Measurements from ENCODE around the gene PCDHGB4. TPM values are rescaled to one million over a fixed set of nuclear protein-coding genes. Genes with fewer than 3 reads are reported as not detected.

The PCDHGB4 gene
- total RNA-seq, 1 donor from 2014 or later, result 3.7 TPM

GRCh38 chr5:141412854-141413539, 25.5 kb downstream of the PCDHGB4 start, which contains the start of gene PCDHGA10:
Gene PCDHGA10, plus strand, starts transcription at chr5:141412987. Its CDS starts 189 bp downstream, at chr5:141413176.

GRCh38 chr5:141417494-141418172, 30.1 kb downstream of the PCDHGB4 start, which contains the start of gene PCDHGB7:
Gene PCDHGB7, plus strand, starts transcription at chr5:141417677. Its CDS starts 183 bp downstream, at chr5:141417860.

DNA sequence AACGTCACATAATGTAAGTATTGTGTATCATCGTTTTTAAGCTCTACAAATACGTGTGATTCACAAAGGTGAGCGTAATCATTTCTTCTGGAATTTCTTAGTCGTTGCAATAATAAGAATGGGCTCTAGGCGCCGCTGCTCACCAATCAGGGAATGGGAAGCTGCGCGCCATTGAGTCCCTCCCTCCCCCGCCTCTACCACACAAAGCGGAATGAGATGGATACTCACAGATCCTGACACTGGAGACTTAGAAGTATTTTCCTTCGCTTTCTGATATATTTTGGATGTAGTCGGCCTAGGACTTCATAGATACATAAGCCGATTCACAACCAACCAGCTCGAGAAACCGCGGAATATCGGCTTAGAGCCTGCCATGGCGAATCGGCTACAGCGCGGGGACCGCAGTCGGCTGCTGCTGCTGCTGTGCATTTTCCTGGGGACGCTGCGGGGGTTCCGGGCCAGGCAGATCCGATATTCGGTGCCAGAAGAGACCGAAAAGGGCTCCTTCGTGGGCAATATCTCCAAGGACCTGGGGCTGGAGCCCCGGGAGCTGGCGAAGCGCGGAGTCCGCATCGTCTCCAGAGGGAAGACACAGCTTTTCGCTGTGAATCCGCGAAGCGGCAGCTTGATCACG, 33.5 kb downstream of the PCDHGB4 start, which contains the start of gene PCDHGA11:
Gene PCDHGA11 (plus strand): TSS at position 197 of the 634 bp plus-strand sequence. CDS start 177 bp downstream, at position 374.

DNA sequence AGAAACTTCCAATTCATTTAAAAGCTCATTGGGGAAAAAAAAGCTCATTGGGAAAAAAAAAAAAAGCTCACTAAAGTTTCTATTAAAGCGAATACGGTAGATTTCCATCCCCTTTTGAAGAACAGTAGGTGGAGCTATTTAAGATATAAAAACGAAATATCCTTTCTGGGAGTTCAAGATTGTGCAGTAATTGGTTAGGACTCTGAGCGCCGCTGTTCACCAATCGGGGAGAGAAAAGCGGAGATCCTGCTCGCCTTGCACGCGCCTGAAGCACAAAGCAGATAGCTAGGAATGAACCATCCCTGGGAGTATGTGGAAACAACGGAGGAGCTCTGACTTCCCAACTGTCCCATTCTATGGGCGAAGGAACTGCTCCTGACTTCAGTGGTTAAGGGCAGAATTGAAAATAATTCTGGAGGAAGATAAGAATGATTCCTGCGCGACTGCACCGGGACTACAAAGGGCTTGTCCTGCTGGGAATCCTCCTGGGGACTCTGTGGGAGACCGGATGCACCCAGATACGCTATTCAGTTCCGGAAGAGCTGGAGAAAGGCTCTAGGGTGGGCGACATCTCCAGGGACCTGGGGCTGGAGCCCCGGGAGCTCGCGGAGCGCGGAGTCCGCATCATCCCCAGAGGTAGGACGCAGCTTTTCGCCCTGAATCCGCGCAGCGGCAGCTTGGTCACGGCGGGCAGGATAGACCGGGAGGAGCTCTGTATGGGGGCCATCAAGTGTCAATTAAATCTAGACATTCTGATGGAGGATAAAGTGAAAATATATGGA, 43.0 kb downstream of the PCDHGB4 start, which contains the start of gene PCDHGA12:
Gene PCDHGA12 (plus strand): TSS at position 176 of the 782 bp plus-strand sequence. CDS start 253 bp downstream, at position 429.

Other genes starting within 250 kb of the PCDHGB4 start
- gene PCDHB6, start 237.6 kb upstream of the PCDHGB4 start, total RNA-seq, result 0.64 TPM in 1 of 2 replicates, not detected in the other
- gene PCDHB7, start 215.1 kb upstream of the PCDHGB4 start, total RNA-seq, result under 0.01 and 1.9 TPM in 2 replicates
- gene PCDHB8, start 209.9 kb upstream of the PCDHGB4 start, total RNA-seq, result not detected in 2 replicates
- gene PCDHB16, start 205.3 kb upstream of the PCDHGB4 start, total RNA-seq, result 0.08 and 0.13 TPM in 2 replicates
- 0.08 TPM in 1 of 2 replicates, not detected in the other for gene PCDHB9, start 200.5 kb upstream of the PCDHGB4 start, total RNA-seq
- gene PCDHB10, start 195.3 kb upstream of the PCDHGB4 start, total RNA-seq, result 0.13 and 0.24 TPM in 2 replicates
- 0.13 and 1.7 TPM in 2 replicates for gene PCDHB11, start 188.1 kb upstream of the PCDHGB4 start, total RNA-seq
- gene PCDHB12, start 179.0 kb upstream of the PCDHGB4 start, total RNA-seq, result 0.08 TPM in 1 of 2 replicates, not detected in the other
- 0.26 and 1.0 TPM in 2 replicates for gene PCDHB13, start 173.8 kb upstream of the PCDHGB4 start, total RNA-seq
- gene PCDHB14, start 164.4 kb upstream of the PCDHGB4 start, total RNA-seq, result 1.4 TPM in 1 of 2 replicates, not detected in the other
- gene PCDHB15, start 142.3 kb upstream of the PCDHGB4 start, total RNA-seq, result under 0.01 and 0.48 TPM in 2 replicates
- not detected in 2 replicates for gene SLC25A2, start 83.6 kb upstream of the PCDHGB4 start, total RNA-seq
- gene TAF7, start 66.9 kb upstream of the PCDHGB4 start, total RNA-seq, result 45.3 and 69.6 TPM in 2 replicates
- 0.13 and 0.64 TPM in 2 replicates for gene PCDHGA1, start 57.2 kb upstream of the PCDHGB4 start, total RNA-seq
- gene PCDHGA2, start 48.9 kb upstream of the PCDHGB4 start, total RNA-seq, result 0.39 and 3.8 TPM in 2 replicates
- gene PCDHGA3, start 43.9 kb upstream of the PCDHGB4 start, total RNA-seq, result 0.65 and 0.72 TPM in 2 replicates
- gene PCDHGB1, start 37.6 kb upstream of the PCDHGB4 start, total RNA-seq, result 0.39 and 2.2 TPM in 2 replicates
- 0.78 and 6.0 TPM in 2 replicates for gene PCDHGA4, start 32.7 kb upstream of the PCDHGB4 start, total RNA-seq
- 0.39 and 3.0 TPM in 2 replicates for gene PCDHGB2, start 27.7 kb upstream of the PCDHGB4 start, total RNA-seq
- gene PCDHGA5, start 23.5 kb upstream of the PCDHGB4 start, total RNA-seq, result 0.13 and 1.3 TPM in 2 replicates
- gene PCDHGB3, start 17.5 kb upstream of the PCDHGB4 start, total RNA-seq, result 0.39 and 6.1 TPM in 2 replicates
- 1.0 and 3.0 TPM in 2 replicates for gene PCDHGA6, start 13.8 kb upstream of the PCDHGB4 start, total RNA-seq
- gene PCDHGA7, start 5.0 kb upstream of the PCDHGB4 start, total RNA-seq, result 0.65 and 4.0 TPM in 2 replicates
- 0.65 and 1.2 TPM in 2 replicates for gene PCDHGA8, start 4.9 kb downstream of the PCDHGB4 start, total RNA-seq
- 7.6 and 13.0 TPM in 2 replicates for gene PCDHGB5, start 10.2 kb downstream of the PCDHGB4 start, total RNA-seq
- gene PCDHGA9, start 15.1 kb downstream of the PCDHGB4 start, total RNA-seq, result 1.4 and 7.8 TPM in 2 replicates
- 1.2 and 5.7 TPM in 2 replicates for gene PCDHGB6, start 20.3 kb downstream of the PCDHGB4 start, total RNA-seq
- 3.4 and 11.8 TPM in 2 replicates for gene PCDHGA10, start 25.3 kb downstream of the PCDHGB4 start, total RNA-seq
- 7.2 and 23.6 TPM in 2 replicates for gene PCDHGB7, start 30.0 kb downstream of the PCDHGB4 start, total RNA-seq
- 5.9 and 13.7 TPM in 2 replicates for gene PCDHGA11, start 33.4 kb downstream of the PCDHGB4 start, total RNA-seq
- 10.2 and 17.4 TPM in 2 replicates for gene PCDHGA12, start 42.8 kb downstream of the PCDHGB4 start, total RNA-seq
- gene PCDHGC3, start 88.3 kb downstream of the PCDHGB4 start, total RNA-seq, result 51.5 and 161 TPM in 2 replicates
- gene PCDHGC4, start 97.3 kb downstream of the PCDHGB4 start, total RNA-seq, result 0.13 and 3.1 TPM in 2 replicates
- 0.78 and 1.1 TPM in 2 replicates for gene PCDHGC5, start 101.4 kb downstream of the PCDHGB4 start, total RNA-seq
- gene DIAPH1, start 231.3 kb downstream of the PCDHGB4 start, total RNA-seq, result 25.1 and 49.1 TPM in 2 replicates
- 49.8 and 53.3 TPM in 2 replicates for gene HDAC3, start 249.2 kb downstream of the PCDHGB4 start, total RNA-seq
- 2.4 and 3.7 TPM in 2 replicates for gene RELL2, start 249.3 kb downstream of the PCDHGB4 start, total RNA-seq

Measured in epithelial cell of alveolus of lung (primary cell).